Activated CD4-positive, alpha-beta memory T cell treated with anti-CD3 and anti-CD28 coated beads for 36 hours (primary cell): Measurements from ENCODE around the gene BCKDHA. TPM values are rescaled to one million over a fixed set of nuclear protein-coding genes. Genes with fewer than 3 reads are reported as not detected.

Experiments
- CTCF ChIA-PET: fragments of 350-600 bp; sonication (Branson Sonifier 250); formaldehyde crosslinking; loops from one replicate; lab custom pipeline; 2021; ENCODE audit warnings: antibody characterized with exemption, inconsistent platforms; lab: Charles Lee
- POLR2A ChIA-PET: fragments of 350-600 bp; sonication (Branson Sonifier 250); formaldehyde crosslinking; loops from one replicate; lab custom pipeline; 2021; ENCODE audit warnings: antibody characterized with exemption; lab: Charles Lee
- DNase-seq: peaks from one replicate; pipeline ENCODE4 v3.0.0-alpha.2; 2020
- H3K27ac Mint-ChIP-seq: one replicate; pipeline ENCODE4 v1.8.0; 2021; ENCODE audit warnings: mixed read lengths
- H3K27me3 Mint-ChIP-seq: one replicate; pipeline ENCODE4 v1.8.0; 2021; ENCODE audit warnings: mixed read lengths
- H3K36me3 Mint-ChIP-seq: one replicate; pipeline ENCODE4 v1.8.0; 2021; ENCODE audit warnings: mixed read lengths
- H3K4me1 Mint-ChIP-seq: one replicate; pipeline ENCODE4 v1.8.0; 2021; ENCODE audit warnings: low read depth, mixed read lengths
- H3K4me3 Mint-ChIP-seq: one replicate; pipeline ENCODE4 v1.8.0; 2021; ENCODE audit warnings: mild to moderate bottlenecking, mixed read lengths
- H3K9me3 Mint-ChIP-seq: one replicate; pipeline ENCODE4 v1.8.0; 2021; ENCODE audit warnings: mixed read lengths
- intact Hi-C: fragments of 100-400 bp; cut with micrococcal nuclease; formaldehyde crosslinking; loops from one replicate; pipeline ENCODE4 v1.15.1; 2023
- total RNA-seq, 2 experiments: library from RNA; stranded (reverse); gene quantifications; one replicate each; pipeline ENCODE4 v1.2.3, GENCODE V29; 2021

BCKDHA gene
- total RNA-seq, 2 experiments from 2014 or later, result 17.4 to 23.2 TPM

- peak; percentile 13 for DNase-seq
- Mint-ChIP-seq H3K27ac (peak overlapping the region; percentile 86), H3K9me3 (no peaks in the 10 kb centered on the region), H3K27me3 (no peaks in the 10 kb centered on the region), H3K4me1 (peaks cover 43% of the 10 kb centered on the region), H3K36me3 (peaks cover 16% of the 10 kb centered on the region), H3K4me3 (peak overlapping the region; percentile 38)
- CTCF ChIA-PET, result interaction anchor here (1.1 to 6.1 kb wide), 3 partner anchors 9 to 152 kb away, joined by 3 to 69 read pairs (median 6); partner anchors contain the start of gene B9D2
- intact Hi-C loops, result loop anchor here (1.0 kb wide), 1 partner anchor 7 kb away; no protein-coding TSS in a partner anchor
- POLR2A ChIA-PET, result interaction anchor here (1.4 to 1.6 kb wide), 2 partner anchors 8 to 28 kb away, joined by 4 to 11 read pairs; partner anchors contain the start of gene B9D2
Observed at GRCh38 chr19:41355802-41356201, 41.8 kb upstream of the BCKDHA start.

- H3K4me1 Mint-ChIP-seq, result peaks cover 40% of the 10 kb centered on the region
- H3K9me3 Mint-ChIP-seq, result no peaks in the 10 kb centered on the region
- ChIA-PET POLR2A (interaction anchor here (0.6 to 1.4 kb wide), 3 partner anchors 9 to 42 kb away, joined by 3 to 4 read pairs (median 4); no protein-coding TSS in a partner anchor), CTCF (interaction anchor here (1.2 kb wide), 1 partner anchor 30 kb away, joined by 3 read pairs; no protein-coding TSS in a partner anchor)
- no peaks in the 10 kb centered on the region for H3K27me3 Mint-ChIP-seq
- peak overlapping the region; percentile 31 for H3K4me3 Mint-ChIP-seq
- peak; percentile 60 for DNase-seq
- intact Hi-C loops, result no loop called here
- H3K36me3 Mint-ChIP-seq, result peaks cover 6% of the 10 kb centered on the region
- H3K27ac Mint-ChIP-seq, result peak overlapping the region; percentile 86
Observed at GRCh38 chr19:41356984-41357739, 40.5 kb upstream of the BCKDHA start.

- ChIA-PET POLR2A (no interaction called here), CTCF (interaction anchor here (0.5 to 0.6 kb wide), 2 partner anchors 152 to 208 kb away, joined by 3 read pairs; no protein-coding TSS in a partner anchor)
Observed at GRCh38 chr19:41357746-41358145, 39.9 kb upstream of the BCKDHA start.

GRCh38 chr19:41359741-41360140 lies 37.9 kb upstream of the BCKDHA start:
- Mint-ChIP-seq H3K4me1 (peaks cover 48% of the 10 kb centered on the region), H3K9me3 (no peaks in the 10 kb centered on the region)
- intact Hi-C loops, result loop anchor here (5.0 kb wide), 2 partner anchors 718 to 1012 kb away; partner anchors contain the start of genes C19orf47, PLD3 and ZNF574

More at GRCh38 chr19:41357746-41358145, 39.9 kb upstream of the BCKDHA start:
- Mint-ChIP-seq H3K27me3 (no peaks in the 10 kb centered on the region), H3K27ac (peak overlapping the region; percentile 86), H3K4me1 (peaks cover 45% of the 10 kb centered on the region), H3K4me3 (peak overlapping the region; percentile 16), H3K36me3 (peaks cover 6% of the 10 kb centered on the region), H3K9me3 (no peaks in the 10 kb centered on the region)
- intact Hi-C loops, result no loop called here
- DNase-seq, result no peak

GRCh38 chr19:41362143-41362847 lies 35.3 kb upstream of the BCKDHA start:
- H3K4me1 Mint-ChIP-seq, result peaks cover 28% of the 10 kb centered on the region
- no peak overlapping the region for H3K4me3 Mint-ChIP-seq
- no peak for DNase-seq
- H3K27ac Mint-ChIP-seq, result peak overlapping the region; percentile 8
- no peaks in the 10 kb centered on the region for H3K9me3 Mint-ChIP-seq
- POLR2A ChIA-PET, result interaction anchor here (1.0 kb wide), 1 partner anchor 35 kb away, joined by 6 read pairs; no protein-coding TSS in a partner anchor
- CTCF ChIA-PET, result interaction anchor here (3.0 to 4.7 kb wide), 2 partner anchors 9 to 77 kb away, joined by 15 to 69 read pairs; partner anchors contain the start of genes DMAC2 and TGFB1
- no peaks in the 10 kb centered on the region for H3K36me3 Mint-ChIP-seq
- intact Hi-C loops, result loop anchor here (5.0 kb wide), 2 partner anchors 715 to 1015 kb away; partner anchors contain the start of genes C19orf47, PLD3 and ZNF574
- H3K27me3 Mint-ChIP-seq, result no peaks in the 10 kb centered on the region

More at GRCh38 chr19:41359741-41360140, 37.9 kb upstream of the BCKDHA start:
- Mint-ChIP-seq H3K27ac (no peak overlapping the region), H3K36me3 (no peaks in the 10 kb centered on the region), H3K27me3 (no peaks in the 10 kb centered on the region), H3K4me3 (no peak overlapping the region)
- POLR2A ChIA-PET, result no interaction called here
- CTCF ChIA-PET, result no interaction called here
- no peak for DNase-seq

GRCh38 chr19:41363371-41363752 lies 34.3 kb upstream of the BCKDHA start:
- no peaks in the 10 kb centered on the region for H3K27me3 Mint-ChIP-seq
- H3K4me1 Mint-ChIP-seq, result peaks cover 18% of the 10 kb centered on the region
- ChIA-PET CTCF (interaction anchor here (1.2 to 4.7 kb wide), 4 partner anchors 10 to 219 kb away, joined by 3 to 69 read pairs (median 9); partner anchors contain the start of genes DMAC2 and TGFB1), POLR2A (interaction anchor here (0.6 to 1.9 kb wide), 8 partner anchors 8 to 830 kb away, joined by 3 to 21 read pairs (median 6); partner anchors contain the start of genes ACTMAP, DMAC2 and HNRNPUL1)
- intact Hi-C loops, result loop anchor here (1.0 to 5.0 kb wide), 3 partner anchors 8 to 1016 kb away; partner anchors contain the start of genes C19orf47, PLD3 and ZNF574
- no peaks in the 10 kb centered on the region for H3K9me3 Mint-ChIP-seq
- peak overlapping the region; percentile 92 for H3K27ac Mint-ChIP-seq
- no peaks in the 10 kb centered on the region for H3K36me3 Mint-ChIP-seq
- H3K4me3 Mint-ChIP-seq, result peak overlapping the region; percentile 91
- no peak for DNase-seq

- Mint-ChIP-seq H3K4me3 (peak within 1 kb of the TSS; percentile 91), H3K36me3 (no peaks in the 10 kb centered on the region), H3K27me3 (no peaks in the 10 kb centered on the region), H3K4me1 (peaks cover 15% of the 10 kb centered on the region), H3K9me3 (no peaks in the 10 kb centered on the region), H3K27ac (peak within 1 kb of the TSS; percentile 92)
- DNase-seq, result peak; percentile 99
- POLR2A ChIA-PET, result interaction anchor here (0.6 to 1.9 kb wide), 10 partner anchors 9 to 829 kb away, joined by 3 to 21 read pairs (median 4); partner anchors contain the start of genes ACTMAP, DMAC2 and HNRNPUL1
- CTCF ChIA-PET, result interaction anchor here (0.6 to 4.7 kb wide), 9 partner anchors 10 to 496 kb away, joined by 3 to 69 read pairs (median 3); partner anchors contain the start of genes DMAC2, RPS19 and TGFB1
- intact Hi-C loops, result loop anchor here (1.0 to 5.0 kb wide), 5 partner anchors 9 to 1017 kb away; partner anchors contain the start of genes BCKDHA, C19orf47, EXOSC5 and PLD3
Observed at GRCh38 chr19:41363753-41364523, 33.7 kb upstream of the BCKDHA start, which contains the start of gene B9D2. TSS of gene B9D2 (minus strand) at chr19:41364149. CDS start at chr19:41363519, 630 bp downstream.

GRCh38 chr19:41364524-41365391 lies 32.9 kb upstream of the BCKDHA start:
- peaks cover 15% of the 10 kb centered on the region for H3K4me1 Mint-ChIP-seq
- no peaks in the 10 kb centered on the region for H3K27me3 Mint-ChIP-seq
- intact Hi-C loops, result loop anchor here (1.0 to 5.0 kb wide), 4 partner anchors 33 to 1017 kb away; partner anchors contain the start of genes BCKDHA, C19orf47, EXOSC5 and PLD3
- peak overlapping the region; percentile 91 for H3K4me3 Mint-ChIP-seq
- DNase-seq, result no peak
- H3K9me3 Mint-ChIP-seq, result no peaks in the 10 kb centered on the region
- H3K27ac Mint-ChIP-seq, result peak overlapping the region; percentile 92
- ChIA-PET POLR2A (interaction anchor here (0.6 to 1.9 kb wide), 8 partner anchors 9 to 168 kb away, joined by 3 to 21 read pairs (median 6); partner anchors contain the start of genes DMAC2 and HNRNPUL1), CTCF (interaction anchor here (0.6 to 4.7 kb wide), 11 partner anchors 11 to 495 kb away, joined by 3 to 69 read pairs (median 3); partner anchors contain the start of genes DMAC2, RPS19 and TGFB1)
- H3K36me3 Mint-ChIP-seq, result no peaks in the 10 kb centered on the region

GRCh38 chr19:41366089-41366488 lies 31.5 kb upstream of the BCKDHA start:
- DNase-seq, result peak; percentile 29
- intact Hi-C loops, result no loop called here

More at GRCh38 chr19:41366089-41366488, 31.5 kb upstream of the BCKDHA start:
- no peaks in the 10 kb centered on the region for H3K9me3 Mint-ChIP-seq
- POLR2A ChIA-PET, result interaction anchor here (0.6 kb wide), 1 partner anchor 44 kb away, joined by 3 read pairs; no protein-coding TSS in a partner anchor
- no peak overlapping the region for H3K27ac Mint-ChIP-seq
- H3K4me1 Mint-ChIP-seq, result peaks cover 15% of the 10 kb centered on the region
- H3K27me3 Mint-ChIP-seq, result no peaks in the 10 kb centered on the region
- CTCF ChIA-PET, result interaction anchor here (0.8 to 4.7 kb wide), 3 partner anchors 12 to 83 kb away, joined by 3 to 69 read pairs (median 3); partner anchors contain the start of gene TGFB1
- H3K4me3 Mint-ChIP-seq, result no peak overlapping the region
- no peaks in the 10 kb centered on the region for H3K36me3 Mint-ChIP-seq
